Fibroblast of lung (primary cell): Measurements from ENCODE around the gene DNAJC5. TPM values are rescaled to one million over a fixed set of nuclear protein-coding genes. Genes with fewer than 3 reads are reported as not detected.

Experiments used
- DNase-seq, 2 donors: peaks; one replicate each; pipeline versions ENCODE4 v3.0.0 to v3.0.0-alpha.2; 2010; ENCODE audit warnings: low read depth in 2 of 2
- H2AFZ ChIP-seq: 2 replicates; pipeline ENCODE4 v1.5.1; 2012; ENCODE audit warnings: low read length, control low read depth, inconsistent platforms
- H3K27ac ChIP-seq: 2 replicates; pipeline ENCODE4 v1.5.1; 2011; ENCODE audit warnings: low read length, control low read depth; ENCODE audit not compliant: insufficient read depth
- H3K27me3 ChIP-seq: 2 replicates; pipeline ENCODE4 v1.5.1; 2011; ENCODE audit warnings: mild to moderate bottlenecking, low read length; ENCODE audit not compliant: control insufficient read depth, insufficient read depth
- H3K36me3 ChIP-seq: 2 replicates; pipeline ENCODE4 v1.5.1; 2011; ENCODE audit warnings: low read length; ENCODE audit not compliant: control insufficient read depth, insufficient read depth
- H3K4me1 ChIP-seq: 2 replicates; pipeline ENCODE4 v1.5.1; 2011; ENCODE audit warnings: low read length; ENCODE audit not compliant: control insufficient read depth, insufficient read depth; ENCODE audit errors: extremely low read depth
- H3K4me2 ChIP-seq: 2 replicates; pipeline ENCODE4 v1.5.1; 2011; ENCODE audit warnings: low read length, control low read depth; ENCODE audit not compliant: insufficient read depth; ENCODE audit errors: extremely low read depth
- H3K4me3 ChIP-seq, 4 experiments: fragments of 200-600 bp in 1 of 4; sonication (generic) in 1 of 4; replicated peaks in 1 of 4; 2 replicates each; pipeline ENCODE4 v1.5.1; 2011 to 2016; ENCODE audit warnings: low read length in 4 of 4, low read depth in 3 of 4, mild to moderate bottlenecking in 3 of 4, control low read depth in 2 of 4, inconsistent platforms in 1 of 4, mixed read lengths in 1 of 4; ENCODE audit not compliant: insufficient read depth in 1 of 4; ENCODE audit errors: control extremely low read depth in 1 of 4
- H3K79me2 ChIP-seq: 2 replicates; pipeline ENCODE4 v1.5.1; 2012; ENCODE audit warnings: mild to moderate bottlenecking, low read length, inconsistent platforms; ENCODE audit not compliant: control insufficient read depth, insufficient read depth
- H3K9ac ChIP-seq: 2 replicates; pipeline ENCODE4 v1.5.1; 2011; ENCODE audit warnings: mild to moderate bottlenecking, low read length, control low read depth; ENCODE audit not compliant: insufficient read depth
- H3K9me3 ChIP-seq: 2 replicates; pipeline ENCODE4 v1.5.1; 2012; ENCODE audit warnings: low read depth, low read length; ENCODE audit not compliant: control insufficient read depth, insufficient read depth
- H4K20me1 ChIP-seq: 2 replicates; pipeline ENCODE4 v1.5.1; 2011; ENCODE audit warnings: low read length; ENCODE audit not compliant: control insufficient read depth, insufficient read depth; ENCODE audit errors: extremely low read depth
- EZH2 ChIP-seq: IDR thresholded peaks from 2 replicates; pipeline ENCODE4 v1.5.1; 2012; ENCODE audit warnings: low read length, control low read depth, mild to moderate bottlenecking; ENCODE audit errors: missing control alignments
- polyA plus RNA-seq, 2 donors: library from polyadenylated mRNA; depleted of rRNA in 1 of 2; stranded (reverse) in 1 of 2; unstranded in 1 of 2; fragments of >200 nt; gene quantifications; 2 replicates each; pipeline ENCODE4 v1.2.1, GENCODE V29; 2011 to 2012; ENCODE audit warnings: missing spikeins in 1 of 2
- total RNA-seq: library from RNA; depleted of rRNA; stranded (reverse); fragments of >200 nt; gene quantifications from 2 replicates; pipeline ENCODE4 v1.2.1, GENCODE V29; 2014
- TF ChIP-seq, protein P1 (sequence below), 2 donors: IDR thresholded peaks in 1 of 2; conservative IDR thresholded peaks in 1 of 2; 1 replicate in 1 of 2; 2 replicates in 1 of 2; pipeline ENCODE4 v1.5.1; 2011 to 2012; ENCODE audit warnings: low read length in 2 of 2, control low read depth in 1 of 2, inconsistent platforms in 1 of 2, low read depth in 1 of 2, mild to moderate bottlenecking in 1 of 2

Gene DNAJC5
- total and polyA plus RNA-seq, 2 donors (not counting 1 experiment from before 2014, with no cell fraction given) = 29.6 to 48.9 TPM

GRCh38 chr20:63952210-63952535, 57.2 kb downstream of the DNAJC5 start:
- H3K27me3 ChIP-seq = no peaks in the 10 kb centered on the region
- H3K4me2 ChIP-seq = no peak overlapping the region
- no peaks in the 10 kb centered on the region for H3K9me3 ChIP-seq
- TF ChIP-seq EZH2 = no peak
- TF ChIP-seq, protein P1, sequence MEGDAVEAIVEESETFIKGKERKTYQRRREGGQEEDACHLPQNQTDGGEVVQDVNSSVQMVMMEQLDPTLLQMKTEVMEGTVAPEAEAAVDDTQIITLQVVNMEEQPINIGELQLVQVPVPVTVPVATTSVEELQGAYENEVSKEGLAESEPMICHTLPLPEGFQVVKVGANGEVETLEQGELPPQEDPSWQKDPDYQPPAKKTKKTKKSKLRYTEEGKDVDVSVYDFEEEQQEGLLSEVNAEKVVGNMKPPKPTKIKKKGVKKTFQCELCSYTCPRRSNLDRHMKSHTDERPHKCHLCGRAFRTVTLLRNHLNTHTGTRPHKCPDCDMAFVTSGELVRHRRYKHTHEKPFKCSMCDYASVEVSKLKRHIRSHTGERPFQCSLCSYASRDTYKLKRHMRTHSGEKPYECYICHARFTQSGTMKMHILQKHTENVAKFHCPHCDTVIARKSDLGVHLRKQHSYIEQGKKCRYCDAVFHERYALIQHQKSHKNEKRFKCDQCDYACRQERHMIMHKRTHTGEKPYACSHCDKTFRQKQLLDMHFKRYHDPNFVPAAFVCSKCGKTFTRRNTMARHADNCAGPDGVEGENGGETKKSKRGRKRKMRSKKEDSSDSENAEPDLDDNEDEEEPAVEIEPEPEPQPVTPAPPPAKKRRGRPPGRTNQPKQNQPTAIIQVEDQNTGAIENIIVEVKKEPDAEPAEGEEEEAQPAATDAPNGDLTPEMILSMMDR (conservative IDR thresholded peaks at IDR 0.05 in 1 of 2, IDR thresholded peaks at IDR 0.05 in 1 of 2; ENCODE audit: low read depth in 1 of 2, low read length in 2 of 2) = no peak
- peaks cover 7% of the 10 kb centered on the region for H3K36me3 ChIP-seq
- no peak for DNase-seq
- H3K27ac ChIP-seq = no peak overlapping the region
- H3K4me3 ChIP-seq = no peak overlapping the region
- H4K20me1 ChIP-seq = no peaks in the 10 kb centered on the region
- peaks cover 40% of the 10 kb centered on the region for H3K4me1 ChIP-seq
- H3K9ac ChIP-seq = no peak overlapping the region
- H3K79me2 ChIP-seq = peaks cover 68% of the 10 kb centered on the region
- no peak overlapping the region for H2AFZ ChIP-seq

GRCh38 chr20:63952769-63953168, 57.8 kb downstream of the DNAJC5 start:
- Histone ChIP-seq H2AFZ (no peak overlapping the region), H4K20me1 (no peaks in the 10 kb centered on the region), H3K36me3 (peaks cover 7% of the 10 kb centered on the region), H3K79me2 (peaks cover 62% of the 10 kb centered on the region), H3K9me3 (no peaks in the 10 kb centered on the region), H3K4me3 (no peak overlapping the region), H3K27ac (no peak overlapping the region), H3K4me1 (peaks cover 45% of the 10 kb centered on the region), H3K9ac (no peak overlapping the region), H3K27me3 (no peaks in the 10 kb centered on the region), H3K4me2 (no peak overlapping the region)
- no peak for TF ChIP-seq EZH2
- TF ChIP-seq, protein P1 (conservative IDR thresholded peaks at IDR 0.05 in 1 of 2, IDR thresholded peaks at IDR 0.05 in 1 of 2; ENCODE audit: low read depth in 1 of 2, low read length in 2 of 2) = no peak
- no peak for DNase-seq

DNA sequence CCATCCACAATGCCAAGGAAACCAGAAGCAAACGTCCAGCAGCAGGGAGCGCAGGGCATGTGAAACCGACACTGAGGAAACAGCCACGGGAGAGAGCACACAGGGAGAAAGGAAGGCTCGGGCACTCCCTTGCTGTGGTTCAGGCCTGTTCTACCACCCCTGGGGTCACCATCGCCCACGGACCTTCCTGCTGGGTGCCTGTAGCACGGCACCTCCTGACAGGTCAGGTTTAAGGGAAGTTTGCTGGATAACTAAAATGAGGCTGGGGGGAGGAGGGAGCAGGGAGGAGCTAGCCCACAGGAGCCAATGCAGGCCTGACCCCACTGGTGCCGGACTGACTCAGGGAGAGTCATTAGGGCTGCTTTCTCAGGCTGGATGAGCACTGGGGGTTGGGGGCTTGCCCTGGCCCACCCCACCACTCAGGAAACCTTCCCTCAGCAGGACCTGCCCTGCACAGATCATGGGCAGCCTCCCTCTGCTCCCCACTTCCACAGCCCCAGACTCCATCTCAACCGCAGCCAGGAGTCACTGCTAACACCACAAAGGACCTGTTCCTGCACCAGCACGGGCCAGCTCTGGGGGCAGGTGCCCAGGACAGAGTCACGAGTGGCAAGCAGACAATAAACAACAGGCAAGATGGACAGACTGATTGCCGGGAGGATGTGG, 59.0 kb downstream of the DNAJC5 start:
- no peaks in the 10 kb centered on the region for H3K27me3 ChIP-seq
- no peak for TF ChIP-seq EZH2
- TF ChIP-seq, protein P1 (conservative IDR thresholded peaks at IDR 0.05 in 1 of 2, IDR thresholded peaks at IDR 0.05 in 1 of 2; ENCODE audit: low read depth in 1 of 2, low read length in 2 of 2) = no peak
- peak overlapping the region; percentile 78 for H3K4me2 ChIP-seq
- no peak for DNase-seq
- peaks cover 41% of the 10 kb centered on the region for H3K4me1 ChIP-seq
- peaks cover 8% of the 10 kb centered on the region for H3K36me3 ChIP-seq
- H3K27ac ChIP-seq = no peak overlapping the region
- H2AFZ ChIP-seq = no peak overlapping the region
- no peak overlapping the region for H3K9ac ChIP-seq
- H4K20me1 ChIP-seq = no peaks in the 10 kb centered on the region
- no peaks in the 10 kb centered on the region for H3K9me3 ChIP-seq
- peak overlapping the region in 1 of 4 experiments; percentile 90 for H3K4me3 ChIP-seq
- H3K79me2 ChIP-seq = peaks cover 53% of the 10 kb centered on the region
